HepG2 (cell line): ENCODE measurements around the gene THY1. TPM values are rescaled to one million over a fixed set of nuclear protein-coding genes. Genes with fewer than 3 reads are reported as not detected.
A peak's percentile ranks its signal among the peaks of the same experiment; 100 is the strongest.

Experiments
- BCL6 ChIP-seq: IDR thresholded peaks from 2 replicates; pipeline ENCODE4 v1.6.1; 2016; ENCODE audit warnings: missing genetic modification reagents, missing compliant biosample characterization
- CREM ChIP-seq, 2 experiments: sonication (generic) in 1 of 2; formaldehyde crosslinking in 1 of 2; IDR thresholded peaks; 2 replicates each; pipeline versions ENCODE4 v1.4.0 to v1.6.1; 2016 to 2020; ENCODE audit warnings: antibody characterized with exemption in 1 of 2, mild to moderate bottlenecking in 1 of 2, missing genetic modification reagents in 1 of 2
- HDAC2 ChIP-seq: sonication (generic); formaldehyde crosslinking; IDR thresholded peaks from 2 replicates; pipeline ENCODE4 v1.4.0; 2020; ENCODE audit warnings: missing genetic modification reagents
- HOXD1 ChIP-seq: sonication (generic); formaldehyde crosslinking; IDR thresholded peaks from 2 replicates; pipeline ENCODE4 v1.5.0; 2020; ENCODE audit warnings: missing genetic modification reagents
- JARID2 ChIP-seq: sonication (generic); formaldehyde crosslinking; IDR thresholded peaks from 2 replicates; pipeline ENCODE4 v1.8.1; 2023; ENCODE audit warnings: missing genetic modification reagents, inconsistent platforms; ENCODE audit not compliant: insufficient replicate concordance
- MIER3 ChIP-seq: IDR thresholded peaks from 2 replicates; pipeline ENCODE4 v1.6.1; 2016; ENCODE audit warnings: missing compliant biosample characterization, borderline replicate concordance
- NFKBIZ ChIP-seq: IDR thresholded peaks from 2 replicates; pipeline ENCODE4 v1.6.1; 2018; ENCODE audit warnings: missing genetic modification reagents, missing compliant biosample characterization
- REL ChIP-seq: sonication (generic); formaldehyde crosslinking; conservative IDR thresholded peaks from 2 replicates; pipeline ENCODE4 v1.8.0; 2022; ENCODE audit warnings: mild to moderate bottlenecking, missing genetic modification reagents, moderate library complexity
- ZBTB7A ChIP-seq: sonication (generic); formaldehyde crosslinking; IDR thresholded peaks from 2 replicates; pipeline ENCODE4 v1.8.0; 2022; ENCODE audit warnings: mild to moderate bottlenecking, missing genetic modification reagents
- ZFP82 ChIP-seq: sonication (generic); formaldehyde crosslinking; IDR thresholded peaks from 2 replicates; pipeline ENCODE4 v1.5.1; 2020; ENCODE audit warnings: mild to moderate bottlenecking, missing genetic modification reagents, borderline replicate concordance
- ZFY ChIP-seq: sonication (generic); formaldehyde crosslinking; IDR thresholded peaks from 2 replicates; pipeline ENCODE4 v1.4.0; 2020; ENCODE audit warnings: missing genetic modification reagents
- ZNF335 ChIP-seq: sonication (generic); formaldehyde crosslinking; IDR thresholded peaks from 2 replicates; pipeline ENCODE4 v1.4.0; 2020; ENCODE audit warnings: missing genetic modification reagents
- ZNF639 ChIP-seq: conservative IDR thresholded peaks from 2 replicates; pipeline ENCODE4 v1.6.1; 2018; ENCODE audit warnings: missing genetic modification reagents
- ZNF709 ChIP-seq: sonication (generic); formaldehyde crosslinking; IDR thresholded peaks from 2 replicates; pipeline ENCODE4 v1.5.0; 2020; ENCODE audit warnings: mild to moderate bottlenecking, missing genetic modification reagents
- ZNF782 ChIP-seq: sonication (generic); formaldehyde crosslinking; IDR thresholded peaks from 2 replicates; pipeline ENCODE4 v1.4.0; 2020; ENCODE audit warnings: missing genetic modification reagents, mild to moderate bottlenecking, borderline replicate concordance
- polyA plus RNA-seq, 8 experiments: library from polyadenylated mRNA; depleted of rRNA in 3 of 8; stranded (reverse) in 7 of 8; unstranded in 1 of 8; fragments of >200 nt; fragmentation: Illumina TruSeq in 4 of 8; extraction: Trizol in 4 of 8; gene quantifications; 2 replicates each; pipeline versions ENCODE4 v1.2.1 to v1.2.3, GENCODE V29; 2011 to 2016; ENCODE audit warnings: low read depth in 4 of 8, missing spikeins in 1 of 8, mixed read lengths in 1 of 8; ENCODE audit not compliant: insufficient read depth in 1 of 8
- total RNA-seq, 5 experiments: library from RNA; depleted of rRNA; stranded (reverse); fragments of >200 nt; fragmentation: Illumina TruSeq; extraction: Trizol; gene quantifications; 2 replicates each; pipeline ENCODE4 v1.2.3, GENCODE V29; 2016; ENCODE audit warnings: low read depth in 1 of 5
- TF ChIP-seq, protein P1 (sequence below): sonication (generic); formaldehyde crosslinking; IDR thresholded peaks from 2 replicates; pipeline ENCODE4 v1.4.0; 2020; ENCODE audit warnings: low read depth, missing genetic modification reagents
- TF ChIP-seq, protein P2 (sequence below): sonication (generic); formaldehyde crosslinking; IDR thresholded peaks from 2 replicates; pipeline ENCODE4 v1.4.0; 2020; ENCODE audit warnings: mild to moderate bottlenecking, missing genetic modification reagents
- TF ChIP-seq, protein P3 (sequence below): IDR thresholded peaks from 2 replicates; pipeline ENCODE4 v1.6.1; 2016; ENCODE audit warnings: mild to moderate bottlenecking

THY1 gene
- total and polyA plus RNA-seq, 2 of the 13 experiments (the other 11 are each of a cell fraction or from before 2014, with no cell fraction given): not detected

DNA sequence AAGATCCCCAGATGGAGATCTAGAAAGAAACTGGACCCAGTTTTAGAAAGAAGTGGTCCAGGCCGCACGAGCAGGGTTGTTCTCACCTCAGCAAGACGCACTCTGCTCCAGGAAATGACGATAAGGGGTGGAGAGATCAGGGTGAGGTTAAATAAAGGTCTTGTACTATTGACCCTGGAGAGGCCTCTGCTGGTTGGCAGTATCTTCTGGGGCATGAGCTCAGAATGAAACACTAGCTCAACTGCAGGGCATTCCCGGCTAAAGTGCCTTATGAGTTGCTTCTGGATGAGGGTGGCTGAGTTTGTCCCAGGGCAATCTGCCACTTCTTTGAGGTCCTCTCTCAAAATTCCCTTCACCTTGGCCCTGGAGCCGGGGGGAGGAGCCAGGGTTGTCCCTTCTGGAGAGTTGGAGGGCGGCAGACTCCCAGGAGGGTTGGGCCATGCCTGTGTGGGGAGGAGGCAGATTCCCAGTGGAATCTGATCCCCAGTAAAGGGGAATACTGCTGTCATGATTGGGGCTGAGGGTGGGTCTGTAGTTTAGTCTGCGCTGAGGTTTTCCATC, 52.4 kb downstream of the THY1 start (continued):
- TF ChIP-seq REL (CRISPR knock-in tag): no peak
- TF ChIP-seq ZNF709 (CRISPR knock-in tag): no peak
- TF ChIP-seq ZNF335 (CRISPR knock-in tag): no peak
- TF ChIP-seq ZNF639 (CRISPR knock-in tag): no peak
- TF ChIP-seq BCL6 (CRISPR knock-in tag): peak; percentile 66
- TF ChIP-seq HDAC2: peak; percentile 65; the same call in 1 of the 2 replicates
- TF ChIP-seq, protein P1, sequence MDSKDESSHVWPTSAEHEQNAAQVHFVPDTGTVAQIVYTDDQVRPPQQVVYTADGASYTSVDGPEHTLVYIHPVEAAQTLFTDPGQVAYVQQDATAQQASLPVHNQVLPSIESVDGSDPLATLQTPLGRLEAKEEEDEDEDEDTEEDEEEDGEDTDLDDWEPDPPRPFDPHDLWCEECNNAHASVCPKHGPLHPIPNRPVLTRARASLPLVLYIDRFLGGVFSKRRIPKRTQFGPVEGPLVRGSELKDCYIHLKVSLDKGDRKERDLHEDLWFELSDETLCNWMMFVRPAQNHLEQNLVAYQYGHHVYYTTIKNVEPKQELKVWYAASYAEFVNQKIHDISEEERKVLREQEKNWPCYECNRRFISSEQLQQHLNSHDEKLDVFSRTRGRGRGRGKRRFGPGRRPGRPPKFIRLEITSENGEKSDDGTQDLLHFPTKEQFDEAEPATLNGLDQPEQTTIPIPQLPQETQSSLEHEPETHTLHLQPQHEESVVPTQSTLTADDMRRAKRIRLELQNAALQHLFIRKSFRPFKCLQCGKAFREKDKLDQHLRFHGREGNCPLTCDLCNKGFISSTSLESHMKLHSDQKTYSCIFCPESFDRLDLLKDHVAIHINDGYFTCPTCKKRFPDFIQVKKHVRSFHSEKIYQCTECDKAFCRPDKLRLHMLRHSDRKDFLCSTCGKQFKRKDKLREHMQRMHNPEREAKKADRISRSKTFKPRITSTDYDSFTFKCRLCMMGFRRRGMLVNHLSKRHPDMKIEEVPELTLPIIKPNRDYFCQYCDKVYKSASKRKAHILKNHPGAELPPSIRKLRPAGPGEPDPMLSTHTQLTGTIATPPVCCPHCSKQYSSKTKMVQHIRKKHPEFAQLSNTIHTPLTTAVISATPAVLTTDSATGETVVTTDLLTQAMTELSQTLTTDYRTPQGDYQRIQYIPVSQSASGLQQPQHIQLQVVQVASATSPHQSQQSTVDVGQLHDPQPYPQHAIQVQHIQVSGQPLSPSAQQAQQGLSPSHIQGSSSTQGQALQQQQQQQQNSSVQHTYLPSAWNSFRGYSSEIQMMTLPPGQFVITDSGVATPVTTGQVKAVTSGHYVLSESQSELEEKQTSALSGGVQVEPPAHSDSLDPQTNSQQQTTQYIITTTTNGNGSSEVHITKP (CRISPR knock-in tag): no peak; the same call in 1 of the 2 replicates
- TF ChIP-seq, protein P2, sequence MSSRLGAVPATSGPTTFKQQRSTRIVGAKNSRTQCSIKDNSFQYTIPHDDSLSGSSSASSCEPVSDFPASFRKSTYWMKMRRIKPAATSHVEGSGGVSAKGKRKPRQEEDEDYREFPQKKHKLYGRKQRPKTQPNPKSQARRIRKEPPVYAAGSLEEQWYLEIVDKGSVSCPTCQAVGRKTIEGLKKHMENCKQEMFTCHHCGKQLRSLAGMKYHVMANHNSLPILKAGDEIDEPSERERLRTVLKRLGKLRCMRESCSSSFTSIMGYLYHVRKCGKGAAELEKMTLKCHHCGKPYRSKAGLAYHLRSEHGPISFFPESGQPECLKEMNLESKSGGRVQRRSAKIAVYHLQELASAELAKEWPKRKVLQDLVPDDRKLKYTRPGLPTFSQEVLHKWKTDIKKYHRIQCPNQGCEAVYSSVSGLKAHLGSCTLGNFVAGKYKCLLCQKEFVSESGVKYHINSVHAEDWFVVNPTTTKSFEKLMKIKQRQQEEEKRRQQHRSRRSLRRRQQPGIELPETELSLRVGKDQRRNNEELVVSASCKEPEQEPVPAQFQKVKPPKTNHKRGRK: no peak
- TF ChIP-seq MIER3 (CRISPR knock-in tag): 0 out of 2 replicates have a peak, but pooled peaks have one; percentile 23
- TF ChIP-seq ZFP82: peak; percentile 46; the same call in 1 of the 2 replicates
- TF ChIP-seq NFKBIZ (CRISPR knock-in tag): 0 out of 2 replicates have a peak, but pooled peaks have one; percentile 42
- no peak for TF ChIP-seq JARID2 (CRISPR knock-in tag)
- TF ChIP-seq HOXD1 (CRISPR knock-in tag): no peak
- peak; percentile 32; the same call in 1 of the 2 replicates for TF ChIP-seq ZFY (CRISPR knock-in tag)
- no peak for TF ChIP-seq ZBTB7A (CRISPR knock-in tag)
- TF ChIP-seq, protein P3, sequence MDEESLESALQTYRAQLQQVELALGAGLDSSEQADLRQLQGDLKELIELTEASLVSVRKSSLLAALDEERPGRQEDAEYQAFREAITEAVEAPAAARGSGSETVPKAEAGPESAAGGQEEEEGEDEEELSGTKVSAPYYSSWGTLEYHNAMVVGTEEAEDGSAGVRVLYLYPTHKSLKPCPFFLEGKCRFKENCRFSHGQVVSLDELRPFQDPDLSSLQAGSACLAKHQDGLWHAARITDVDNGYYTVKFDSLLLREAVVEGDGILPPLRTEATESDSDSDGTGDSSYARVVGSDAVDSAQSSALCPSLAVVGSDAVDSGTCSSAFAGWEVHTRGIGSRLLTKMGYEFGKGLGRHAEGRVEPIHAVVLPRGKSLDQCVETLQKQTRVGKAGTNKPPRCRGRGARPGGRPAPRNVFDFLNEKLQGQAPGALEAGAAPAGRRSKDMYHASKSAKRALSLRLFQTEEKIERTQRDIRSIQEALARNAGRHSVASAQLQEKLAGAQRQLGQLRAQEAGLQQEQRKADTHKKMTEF (CRISPR knock-in tag): 0 out of 2 replicates have a peak, but pooled peaks have one; percentile 22
- peak; percentile 70 for TF ChIP-seq CREM (IDR thresholded peaks at IDR 0.05)
- no peak for TF ChIP-seq CREM (CRISPR knock-in tag; IDR thresholded peaks at IDR 0.05)
- no peak for TF ChIP-seq ZNF782 (CRISPR knock-in tag)
